ENCODE results near the gene PLEKHG5.

PLEKHG5 gene

DNA sequence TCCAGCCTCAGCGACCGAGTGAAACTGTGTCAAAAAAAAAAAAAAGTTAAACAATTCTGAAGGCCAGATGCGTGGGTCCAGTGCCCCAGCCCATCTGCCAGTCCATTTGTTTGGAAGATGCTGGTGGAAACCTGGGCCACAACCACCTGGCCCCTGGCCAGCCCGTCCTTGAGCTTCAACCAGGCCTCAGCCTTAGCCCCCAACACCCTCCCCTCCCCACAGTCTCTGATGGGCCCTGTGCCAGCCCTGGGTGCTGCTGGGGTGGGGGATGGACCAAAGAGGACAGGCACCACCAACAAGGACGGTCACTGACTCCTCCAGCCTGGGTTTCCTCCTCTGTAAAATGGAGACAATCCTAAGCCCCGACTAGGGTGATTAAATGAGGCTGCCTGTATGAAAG is 19.6 kb upstream of the PLEKHG5 start:
- Histone ChIP-seq H3K9me3 (ENCODE audit: control insufficient read depth, insufficient read depth, low read length) (no peaks in the 10 kb centered on the region), H3K27me3 (ENCODE audit: control insufficient read depth, insufficient read depth, low read length) (no peaks in the 10 kb centered on the region), H3K36me3 (ENCODE audit: control insufficient read depth, insufficient read depth, low read length) (no peaks in the 10 kb centered on the region; the same call in 1 of the 2 replicates), H3K4me1 (ENCODE audit: control insufficient read depth, insufficient read depth, low read length) (peaks cover 2% of the 10 kb centered on the region; the same call in 1 of the 2 replicates), H3K27ac (ENCODE audit: low read length) (no peak overlapping the region), H3K4me3 (ENCODE audit: low read length) (no peak overlapping the region)
- WGBS (ENCODE audit: insufficient coverage, insufficient read length), result no CpG with 5 or more reads among the region's 6 CpGs
- DNase-seq (ENCODE audit: low read depth, low spot score), result no peak

- Histone ChIP-seq H3K4me3 (ENCODE audit: low read length) (no peak overlapping the region), H3K9me3 (ENCODE audit: control insufficient read depth, insufficient read depth, low read length) (no peaks in the 10 kb centered on the region), H3K36me3 (ENCODE audit: control insufficient read depth, insufficient read depth, low read length) (no peaks in the 10 kb centered on the region; the same call in 1 of the 2 replicates), H3K27me3 (ENCODE audit: control insufficient read depth, insufficient read depth, low read length) (no peaks in the 10 kb centered on the region), H3K27ac (ENCODE audit: low read length) (no peak overlapping the region), H3K4me1 (ENCODE audit: control insufficient read depth, insufficient read depth, low read length) (peaks cover 2% of the 10 kb centered on the region; the same call in 1 of the 2 replicates)
- no CpG with 5 or more reads among the region's 6 CpGs for WGBS (ENCODE audit: insufficient coverage, insufficient read length)
- no peak for DNase-seq (ENCODE audit: low read depth, low spot score)
These were observed 19.0 kb upstream of the PLEKHG5 start for GRCh38 chr1:6510493-6510892.

DNA sequence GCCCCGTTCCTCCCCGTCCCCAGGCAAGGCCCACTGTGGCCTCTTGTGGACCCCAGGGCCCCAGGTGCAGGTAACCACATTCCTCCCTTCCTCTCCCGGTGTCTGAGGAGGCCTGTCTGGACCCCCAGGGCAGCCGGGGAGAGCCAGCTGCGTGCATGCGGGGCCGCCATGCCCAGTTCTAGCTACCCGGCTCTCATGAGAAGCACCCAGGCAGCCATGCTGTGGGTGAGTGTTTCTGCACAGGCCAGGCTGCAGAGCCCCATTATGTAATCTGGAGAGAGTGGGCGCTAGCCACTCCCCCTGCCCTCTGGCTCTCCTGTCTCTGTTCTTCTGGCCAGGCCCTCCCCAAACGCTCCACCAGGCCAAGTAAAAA is 18.4 kb upstream of the PLEKHG5 start:
- H3K27ac ChIP-seq (ENCODE audit: low read length), result no peak overlapping the region
- WGBS (ENCODE audit: insufficient coverage, insufficient read length), result no CpG with 5 or more reads among the region's 10 CpGs
- peaks cover 2% of the 10 kb centered on the region; the same call in 1 of the 2 replicates for H3K4me1 ChIP-seq (ENCODE audit: control insufficient read depth, insufficient read depth, low read length)

GRCh38 chr1:6509220-6509918 is 17.9 kb upstream of the PLEKHG5 start:
- Histone ChIP-seq H3K27ac (ENCODE audit: low read length) (no peak overlapping the region), H3K27me3 (ENCODE audit: control insufficient read depth, insufficient read depth, low read length) (no peaks in the 10 kb centered on the region), H3K4me3 (ENCODE audit: low read length) (no peak overlapping the region), H3K36me3 (ENCODE audit: control insufficient read depth, insufficient read depth, low read length) (no peaks in the 10 kb centered on the region; the same call in 1 of the 2 replicates), H3K4me1 (ENCODE audit: control insufficient read depth, insufficient read depth, low read length) (peaks cover 2% of the 10 kb centered on the region; the same call in 1 of the 2 replicates), H3K9me3 (ENCODE audit: control insufficient read depth, insufficient read depth, low read length) (no peaks in the 10 kb centered on the region)
- no peak for DNase-seq (ENCODE audit: low read depth, low spot score)
- no CpG with 5 or more reads among the region's 20 CpGs for WGBS (ENCODE audit: insufficient coverage, insufficient read length)

More for the DNA sequence above, 18.4 kb upstream of the PLEKHG5 start:
- Histone ChIP-seq H3K4me3 (ENCODE audit: low read length) (no peak overlapping the region), H3K27me3 (ENCODE audit: control insufficient read depth, insufficient read depth, low read length) (no peaks in the 10 kb centered on the region), H3K9me3 (ENCODE audit: control insufficient read depth, insufficient read depth, low read length) (no peaks in the 10 kb centered on the region), H3K36me3 (ENCODE audit: control insufficient read depth, insufficient read depth, low read length) (no peaks in the 10 kb centered on the region; the same call in 1 of the 2 replicates)
- DNase-seq (ENCODE audit: low read depth, low spot score), result no peak

- no peaks in the 10 kb centered on the region; the same call in 1 of the 2 replicates for H3K36me3 ChIP-seq (ENCODE audit: control insufficient read depth, insufficient read depth, low read length)
- no peak overlapping the region for H3K4me3 ChIP-seq (ENCODE audit: low read length)
- no CpG with 5 or more reads among the region's 11 CpGs for WGBS (ENCODE audit: insufficient coverage, insufficient read length)
- no peak overlapping the region for H3K27ac ChIP-seq (ENCODE audit: low read length)
- H3K9me3 ChIP-seq (ENCODE audit: control insufficient read depth, insufficient read depth, low read length), result no peaks in the 10 kb centered on the region
- no peak for DNase-seq (ENCODE audit: low read depth, low spot score)
- no peaks in the 10 kb centered on the region for H3K27me3 ChIP-seq (ENCODE audit: control insufficient read depth, insufficient read depth, low read length)
- peaks cover 4% of the 10 kb centered on the region; the same call in 1 of the 2 replicates for H3K4me1 ChIP-seq (ENCODE audit: control insufficient read depth, insufficient read depth, low read length)
These were observed 17.3 kb upstream of the PLEKHG5 start for GRCh38 chr1:6508816-6509189.

DNA sequence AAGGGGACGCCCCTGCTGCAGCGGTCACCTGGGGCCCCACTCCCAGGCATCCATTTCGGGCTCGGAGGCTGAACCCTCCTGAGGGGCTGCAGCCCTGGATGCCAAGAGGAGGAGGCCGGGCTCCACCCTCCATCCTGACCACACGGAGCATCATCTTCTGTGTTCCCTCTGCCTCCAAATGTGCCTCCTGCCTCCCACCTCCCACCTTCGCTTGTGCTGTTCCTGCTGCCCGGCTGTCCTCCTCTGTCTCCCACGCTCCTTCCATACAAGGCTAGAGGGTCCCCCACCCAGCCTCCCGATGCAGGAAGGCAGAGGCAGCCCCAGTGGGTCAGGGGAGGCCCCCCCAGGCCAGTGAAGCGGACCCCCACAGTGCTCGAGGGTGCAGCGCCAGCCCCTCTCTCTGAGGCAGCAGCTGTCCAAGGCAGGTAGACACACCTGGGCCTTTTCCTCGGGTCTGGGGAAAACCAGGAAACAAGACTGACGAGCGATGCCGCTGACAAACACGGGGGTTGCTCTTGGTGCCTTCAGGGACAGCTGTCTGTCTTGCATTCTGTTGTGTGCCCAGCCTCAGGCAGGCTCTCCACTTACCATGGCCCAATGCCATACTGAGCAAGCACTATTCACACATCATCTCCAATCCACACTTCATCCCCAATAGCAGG is 16.8 kb upstream of the PLEKHG5 start:
- H3K4me3 ChIP-seq (ENCODE audit: low read length), result no peak overlapping the region
- DNase-seq (ENCODE audit: low read depth, low spot score), result no peak
- no peaks in the 10 kb centered on the region for H3K27me3 ChIP-seq (ENCODE audit: control insufficient read depth, insufficient read depth, low read length)
- H3K9me3 ChIP-seq (ENCODE audit: control insufficient read depth, insufficient read depth, low read length), result no peaks in the 10 kb centered on the region
- H3K27ac ChIP-seq (ENCODE audit: low read length), result no peak overlapping the region
- no CpG with 5 or more reads among the region's 18 CpGs for WGBS (ENCODE audit: insufficient coverage, insufficient read length)
- H3K36me3 ChIP-seq (ENCODE audit: control insufficient read depth, insufficient read depth, low read length), result no peaks in the 10 kb centered on the region; the same call in 1 of the 2 replicates
- H3K4me1 ChIP-seq (ENCODE audit: control insufficient read depth, insufficient read depth, low read length), result peaks cover 4% of the 10 kb centered on the region; the same call in 1 of the 2 replicates

DNA sequence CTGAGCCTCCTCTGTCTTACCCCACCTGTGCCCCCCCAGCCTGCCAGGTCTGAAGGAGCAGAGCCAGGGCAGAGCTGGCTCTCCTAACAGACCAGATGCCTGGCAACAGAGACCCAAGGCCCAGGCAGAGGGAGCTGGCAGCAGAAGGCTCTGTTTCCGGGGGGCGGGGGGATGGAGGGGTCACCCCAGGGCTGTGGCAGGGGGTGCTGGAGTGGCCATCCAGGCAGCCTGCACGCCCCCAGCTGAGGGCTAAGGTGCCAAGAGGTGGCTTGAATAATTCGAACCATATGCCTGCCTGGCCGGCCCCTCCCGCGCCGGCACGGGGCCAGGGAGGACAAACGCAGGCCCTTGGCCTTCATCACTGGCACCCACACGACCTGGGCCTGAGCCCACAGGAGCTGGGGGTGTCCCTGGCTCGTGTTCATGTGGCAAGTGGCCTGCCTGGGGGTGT is 16.0 kb upstream of the PLEKHG5 start:
- no peak for DNase-seq (ENCODE audit: low read depth, low spot score)
- Histone ChIP-seq H3K36me3 (ENCODE audit: control insufficient read depth, insufficient read depth, low read length) (no peaks in the 10 kb centered on the region; the same call in 1 of the 2 replicates), H3K27ac (ENCODE audit: low read length) (no peak overlapping the region), H3K9me3 (ENCODE audit: control insufficient read depth, insufficient read depth, low read length) (no peaks in the 10 kb centered on the region), H3K4me1 (ENCODE audit: control insufficient read depth, insufficient read depth, low read length) (peaks cover 4% of the 10 kb centered on the region; the same call in 1 of the 2 replicates), H3K27me3 (ENCODE audit: control insufficient read depth, insufficient read depth, low read length) (no peaks in the 10 kb centered on the region), H3K4me3 (ENCODE audit: low read length) (no peak overlapping the region)
- no CpG with 5 or more reads among the region's 12 CpGs for WGBS (ENCODE audit: insufficient coverage, insufficient read length)

- no peak for DNase-seq (ENCODE audit: low read depth, low spot score)
- Histone ChIP-seq H3K27ac (ENCODE audit: low read length) (no peak overlapping the region), H3K4me1 (ENCODE audit: control insufficient read depth, insufficient read depth, low read length) (peaks cover 4% of the 10 kb centered on the region; the same call in 1 of the 2 replicates), H3K4me3 (ENCODE audit: low read length) (no peak overlapping the region), H3K9me3 (ENCODE audit: control insufficient read depth, insufficient read depth, low read length) (no peaks in the 10 kb centered on the region), H3K36me3 (ENCODE audit: control insufficient read depth, insufficient read depth, low read length) (no peaks in the 10 kb centered on the region; the same call in 1 of the 2 replicates), H3K27me3 (ENCODE audit: control insufficient read depth, insufficient read depth, low read length) (no peaks in the 10 kb centered on the region)
- no CpG with 5 or more reads among the region's 7 CpGs for WGBS (ENCODE audit: insufficient coverage, insufficient read length)
These were observed 15.6 kb upstream of the PLEKHG5 start for GRCh38 chr1:6507037-6507428.

DNA sequence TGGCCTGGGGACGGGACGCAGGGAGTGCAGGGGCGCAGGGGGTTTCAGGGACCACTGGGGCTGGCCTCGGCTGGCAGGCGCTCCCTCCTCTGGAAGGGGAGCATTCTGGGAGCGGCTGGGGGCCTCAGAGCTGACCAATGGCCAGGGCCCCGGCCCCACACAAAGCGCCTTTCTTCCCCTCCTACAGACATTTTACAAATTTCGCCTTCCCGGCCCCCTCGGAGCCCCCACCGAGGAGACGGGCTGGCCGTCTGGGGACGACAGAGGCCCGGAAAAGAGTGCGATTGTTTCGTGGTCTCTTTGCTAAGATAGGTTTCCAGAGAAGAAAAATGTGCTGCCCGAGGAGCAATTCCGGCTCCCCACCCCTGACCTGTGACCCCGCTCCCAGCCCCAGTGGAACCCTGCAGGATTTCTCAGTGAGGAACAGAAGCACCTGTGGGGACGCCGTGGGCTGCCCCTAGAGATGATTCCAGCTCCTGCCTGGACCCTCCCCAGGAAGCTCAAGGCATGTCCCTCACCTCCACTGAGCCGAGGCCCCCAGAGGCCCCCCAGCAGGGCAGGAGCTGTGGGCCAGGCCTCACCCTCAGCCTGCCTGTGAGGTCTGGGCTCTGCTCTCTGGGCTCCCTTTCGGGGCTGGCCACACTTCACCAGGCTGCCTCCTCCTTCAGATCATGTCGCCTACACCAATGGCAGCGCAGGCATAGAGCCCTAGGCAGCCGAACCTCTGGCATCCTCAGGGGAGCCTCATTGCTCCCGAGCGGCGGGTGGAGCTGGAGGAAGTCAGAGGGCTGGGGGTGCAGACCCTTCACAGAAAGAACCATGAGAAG is 15.0 kb upstream of the PLEKHG5 start:
- no CpG with 5 or more reads among the region's 31 CpGs for WGBS (ENCODE audit: insufficient coverage, insufficient read length)
- no peak for DNase-seq (ENCODE audit: low read depth, low spot score)
- H3K4me1 ChIP-seq (ENCODE audit: control insufficient read depth, insufficient read depth, low read length), result peaks cover 4% of the 10 kb centered on the region; the same call in 1 of the 2 replicates
- no peak overlapping the region for H3K27ac ChIP-seq (ENCODE audit: low read length)
- H3K9me3 ChIP-seq (ENCODE audit: control insufficient read depth, insufficient read depth, low read length), result no peaks in the 10 kb centered on the region
- H3K4me3 ChIP-seq (ENCODE audit: low read length), result no peak overlapping the region
- H3K36me3 ChIP-seq (ENCODE audit: control insufficient read depth, insufficient read depth, low read length), result no peaks in the 10 kb centered on the region; the same call in 1 of the 2 replicates
- no peaks in the 10 kb centered on the region for H3K27me3 ChIP-seq (ENCODE audit: control insufficient read depth, insufficient read depth, low read length)

All from iPS DF 6.9 (cell line).